ENCODE results near the gene CKB.

DNA sequence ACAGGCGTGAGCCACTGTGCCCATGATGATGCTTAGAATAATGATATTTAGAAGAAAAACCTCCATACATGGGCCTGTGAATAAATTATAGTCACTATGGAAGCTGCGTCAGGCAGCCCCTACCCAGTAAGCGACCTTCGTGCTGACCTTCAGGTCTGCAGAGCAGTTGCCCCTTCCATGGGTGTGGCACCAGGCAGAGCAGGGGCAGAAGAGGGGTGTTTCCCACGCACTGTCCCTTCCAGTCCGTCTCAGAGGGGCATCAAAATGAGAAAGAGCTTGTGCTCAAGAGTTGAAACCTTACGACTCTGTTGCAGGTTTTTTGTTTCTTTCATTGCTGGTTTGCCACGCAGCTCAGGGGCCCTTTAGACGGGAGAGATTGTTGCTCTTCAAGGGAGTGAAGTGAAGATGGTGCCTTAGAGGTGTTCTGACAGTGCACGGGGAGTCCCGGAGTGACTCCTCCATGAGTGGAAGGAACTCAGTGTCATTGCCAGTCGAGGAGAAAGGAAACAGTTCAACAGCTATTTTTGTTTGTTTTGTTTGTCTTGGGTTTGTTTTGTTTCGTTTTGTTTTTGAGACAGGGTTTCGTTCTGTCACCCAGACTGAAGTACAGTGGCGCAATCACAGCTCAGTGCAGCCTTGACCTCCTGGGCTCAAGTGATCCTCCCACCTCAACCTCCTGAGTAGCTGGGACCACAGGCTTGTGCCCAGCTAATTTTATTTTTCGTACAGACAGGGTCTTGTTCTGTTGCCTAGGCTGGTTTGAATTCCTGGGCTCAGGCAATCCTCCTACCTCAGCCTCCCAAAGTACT, 13.9 kb downstream of the CKB start:
- TF ChIP-seq, protein P1, sequence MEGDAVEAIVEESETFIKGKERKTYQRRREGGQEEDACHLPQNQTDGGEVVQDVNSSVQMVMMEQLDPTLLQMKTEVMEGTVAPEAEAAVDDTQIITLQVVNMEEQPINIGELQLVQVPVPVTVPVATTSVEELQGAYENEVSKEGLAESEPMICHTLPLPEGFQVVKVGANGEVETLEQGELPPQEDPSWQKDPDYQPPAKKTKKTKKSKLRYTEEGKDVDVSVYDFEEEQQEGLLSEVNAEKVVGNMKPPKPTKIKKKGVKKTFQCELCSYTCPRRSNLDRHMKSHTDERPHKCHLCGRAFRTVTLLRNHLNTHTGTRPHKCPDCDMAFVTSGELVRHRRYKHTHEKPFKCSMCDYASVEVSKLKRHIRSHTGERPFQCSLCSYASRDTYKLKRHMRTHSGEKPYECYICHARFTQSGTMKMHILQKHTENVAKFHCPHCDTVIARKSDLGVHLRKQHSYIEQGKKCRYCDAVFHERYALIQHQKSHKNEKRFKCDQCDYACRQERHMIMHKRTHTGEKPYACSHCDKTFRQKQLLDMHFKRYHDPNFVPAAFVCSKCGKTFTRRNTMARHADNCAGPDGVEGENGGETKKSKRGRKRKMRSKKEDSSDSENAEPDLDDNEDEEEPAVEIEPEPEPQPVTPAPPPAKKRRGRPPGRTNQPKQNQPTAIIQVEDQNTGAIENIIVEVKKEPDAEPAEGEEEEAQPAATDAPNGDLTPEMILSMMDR (IDR thresholded peaks at IDR 0.05): no peak
- TF ChIP-seq POLR2A (IDR thresholded peaks at IDR 0.05): no peak
